ENCODE data around the gene BAIAP2L2.

BAIAP2L2 gene

GRCh38 chr22:38135133-38135706, 24.7 kb upstream of the BAIAP2L2 start:
- H3K4me3 ChIP-seq (ENCODE audit: low read depth, low read length): no peak overlapping the region
- no peak for TF ChIP-seq CTCF (IDR thresholded peaks at IDR 0.05; ENCODE audit: borderline replicate concordance, insufficient read depth, low read depth, low read length)

- TF ChIP-seq CTCF (IDR thresholded peaks at IDR 0.05; ENCODE audit: borderline replicate concordance, insufficient read depth, low read depth, low read length): no peak
- H3K4me3 ChIP-seq (ENCODE audit: low read depth, low read length): no peak overlapping the region
Measured at GRCh38 chr22:38133331-38133730, 22.8 kb upstream of the BAIAP2L2 start.

- TF ChIP-seq CTCF (IDR thresholded peaks at IDR 0.05; ENCODE audit: borderline replicate concordance, insufficient read depth, low read depth, low read length): no peak
Measured at GRCh38 chr22:38132794-38133193, 22.3 kb upstream of the BAIAP2L2 start.

GRCh38 chr22:38132136-38132535, 21.7 kb upstream of the BAIAP2L2 start:
- TF ChIP-seq CTCF (IDR thresholded peaks at IDR 0.05; ENCODE audit: borderline replicate concordance, insufficient read depth, low read depth, low read length): no peak
- H3K4me3 ChIP-seq (ENCODE audit: low read depth, low read length): no peak overlapping the region

More at GRCh38 chr22:38132794-38133193, 22.3 kb upstream of the BAIAP2L2 start:
- H3K4me3 ChIP-seq (ENCODE audit: low read depth, low read length): no peak overlapping the region

- H3K4me3 ChIP-seq (ENCODE audit: low read depth, low read length): no peak overlapping the region
- no peak for TF ChIP-seq CTCF (IDR thresholded peaks at IDR 0.05; ENCODE audit: borderline replicate concordance, insufficient read depth, low read depth, low read length)
Measured at GRCh38 chr22:38131399-38131798, 20.9 kb upstream of the BAIAP2L2 start.

GRCh38 chr22:38129856-38130255, 19.4 kb upstream of the BAIAP2L2 start:
- no peak overlapping the region for H3K4me3 ChIP-seq (ENCODE audit: low read depth, low read length)
- TF ChIP-seq CTCF (IDR thresholded peaks at IDR 0.05; ENCODE audit: borderline replicate concordance, insufficient read depth, low read depth, low read length): no peak

- H3K4me3 ChIP-seq (ENCODE audit: low read depth, low read length): no peak overlapping the region
- no peak for TF ChIP-seq CTCF (IDR thresholded peaks at IDR 0.05; ENCODE audit: borderline replicate concordance, insufficient read depth, low read depth, low read length)
Measured at GRCh38 chr22:38129021-38129420, 18.5 kb upstream of the BAIAP2L2 start.

Data from GM12875 (cell line).